Measurements from ENCODE around the gene HDGF. TPM values are rescaled to one million over a fixed set of nuclear protein-coding genes. Genes with fewer than 3 reads are reported as not detected.
A peak's percentile ranks its signal among the peaks of the same experiment; 100 is the strongest.

Gene HDGF
- total RNA-seq, 1 experiment from 2014 or later = 310 TPM

GRCh38 chr1:156775799-156776198 lies 24.3 kb upstream of the HDGF start:
- H3K79me1 ChIP-seq (ENCODE audit: insufficient read depth, low read depth, low read length, poor library complexity, severe bottlenecking) = peaks cover 18% of the 10 kb centered on the region
- no peak overlapping the region for H3K9ac ChIP-seq (ENCODE audit: extremely low read depth, insufficient read length, low read length)
- no peak overlapping the region for H3K56ac ChIP-seq (ENCODE audit: insufficient read length, low read depth, low read length)
- H3K4me1 Mint-ChIP-seq = peaks cover 6 to 14% of the 10 kb centered on the region in 2 experiments; a peak in 3 of 4 replicates
- no peak overlapping the region for H2BK20ac ChIP-seq (ENCODE audit: low read depth, low read length, poor library complexity, severe bottlenecking)
- H3K36me3 Mint-ChIP-seq (ENCODE audit: insufficient read depth in 1 of 3, low read depth in 3 of 3) = peaks cover 9 to 26% (median 12%) of the 10 kb centered on the region in 3 experiments; a peak in 6 of 7 replicates
- no peak overlapping the region for H4K5ac ChIP-seq (ENCODE audit: insufficient read length, low read depth, low read length)
- H3K27me3 Mint-ChIP-seq (ENCODE audit: low read depth) = no peaks in the 10 kb centered on the region
- H3K9me3 ChIP-seq (ENCODE audit: control insufficient read depth, low read depth, low read length) = no peaks in the 10 kb centered on the region
- no CpG with 5 or more reads among the region's 5 CpGs for WGBS (ENCODE audit: extremely low coverage, insufficient read length, low lambda C conversion rate)
- peak overlapping the region in 1 of 3 experiments; percentile 36; a peak in 3 of 7 replicates for H3K27ac Mint-ChIP-seq
- H3T11ph ChIP-seq (ENCODE audit: low read length) = no peak overlapping the region
- H3K23me2 ChIP-seq (ENCODE audit: insufficient read length, low read depth, low read length, poor library complexity, severe bottlenecking) = no peaks in the 10 kb centered on the region
- no peak overlapping the region for H3K18ac ChIP-seq (ENCODE audit: insufficient read length, low read depth, low read length)
- H3K4ac ChIP-seq (ENCODE audit: low read depth, low read length) = no peak overlapping the region
- peaks cover 30% of the 10 kb centered on the region for H3K79me2 ChIP-seq (ENCODE audit: insufficient read depth, low read length)
- H2AK5ac ChIP-seq (ENCODE audit: insufficient read length, low read length) = no peak overlapping the region
- H2BK120ac ChIP-seq (ENCODE audit: low read depth, low read length, poor library complexity, severe bottlenecking) = no peak overlapping the region
- H3K4me2 ChIP-seq (ENCODE audit: insufficient read depth, insufficient read length, low read length) = no peak overlapping the region
- no peak overlapping the region for H4K8ac ChIP-seq (replicated peaks; ENCODE audit: insufficient read length, low read depth, low read length)
- H3K4me1 ChIP-seq (ENCODE audit: insufficient read depth, low read length) = no peaks in the 10 kb centered on the region
- H3K4me3 Mint-ChIP-seq = no peak overlapping the region
- H4K20me1 ChIP-seq (ENCODE audit: control insufficient read depth, insufficient read depth, insufficient read length) = no peaks in the 10 kb centered on the region
- no peak overlapping the region for H2AFZ ChIP-seq (ENCODE audit: low read length)
- H3K27me3 ChIP-seq (ENCODE audit: insufficient read depth, low read length) = no peaks in the 10 kb centered on the region
- no peak overlapping the region for H3K27ac ChIP-seq (ENCODE audit: insufficient read length, low read depth, low read length)
- TF ChIP-seq CTCF (conservative IDR thresholded peaks at IDR 0.05) = no peak
- no peak overlapping the region for H2BK12ac ChIP-seq (ENCODE audit: insufficient read length, low read depth, low read length)
- no peak overlapping the region for H3K23ac ChIP-seq (ENCODE audit: insufficient read length, low read depth, low read length)
- DNase-seq = no peak
- no peaks in the 10 kb centered on the region for H3K9me3 Mint-ChIP-seq
- H4K91ac ChIP-seq (ENCODE audit: insufficient read length, low read depth, low read length) = no peak overlapping the region
- no peak overlapping the region for H2BK5ac ChIP-seq (ENCODE audit: insufficient read length, low read length)
- no peak overlapping the region for H3K14ac ChIP-seq (ENCODE audit: insufficient read depth, low read length)
- no peak overlapping the region for H2BK15ac ChIP-seq (ENCODE audit: low read depth, low read length)
